ENCODE measurements around the gene BMERB1. TPM values are rescaled to one million over a fixed set of nuclear protein-coding genes. Genes with fewer than 3 reads are reported as not detected.
"Not testable (repeated sequence)": the region's sequence is repeated elsewhere in the genome, so short reads cannot be mapped to it uniquely, and the experiment has no call there.

Gene BMERB1
- total and polyA plus RNA-seq, 10 donors, result 5.6 to 36.5 (median 19.0) TPM

DNA sequence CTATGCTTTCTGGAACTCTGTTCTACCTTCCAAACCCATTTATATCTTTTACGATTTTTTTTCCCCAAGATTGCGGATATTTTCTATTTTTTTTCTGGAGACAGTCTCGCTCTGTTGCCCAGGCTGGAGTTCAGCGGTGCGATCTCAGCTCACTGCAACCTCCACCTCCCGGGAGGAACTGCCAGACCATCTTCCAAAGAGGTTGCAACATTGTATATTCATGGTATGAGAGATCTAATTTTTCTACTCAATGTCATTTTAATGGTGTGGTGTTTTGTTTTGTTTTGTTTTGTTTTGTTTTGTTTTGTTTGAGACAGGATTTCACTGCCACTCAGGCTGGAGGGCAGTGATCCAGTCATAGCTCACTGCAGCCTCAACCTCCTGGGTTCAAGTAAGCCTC, 8.5 kb upstream of the BMERB1 start:
- H3K4me1 ChIP-seq, result peaks cover 0 to 9% (median 0%) of the 10 kb centered on the region in 6 donors
- no peaks in the 10 kb centered on the region for H3K36me3 ChIP-seq
- no peaks in the 10 kb centered on the region for H3K9me3 ChIP-seq
- DNase-seq, result no peak
- intact Hi-C loops (cut with DNase I; ENCODE audit: low total_unique reads), result loop anchor here (5.0 kb wide), 1 partner anchor 276 kb away; no protein-coding TSS in a partner anchor
- TF ChIP-seq POLR2A (IDR thresholded peaks at IDR 0.05) (no peak), POLR2AphosphoS5 (IDR thresholded peaks at IDR 0.05) (no peak)
- TF ChIP-seq, protein P1, sequence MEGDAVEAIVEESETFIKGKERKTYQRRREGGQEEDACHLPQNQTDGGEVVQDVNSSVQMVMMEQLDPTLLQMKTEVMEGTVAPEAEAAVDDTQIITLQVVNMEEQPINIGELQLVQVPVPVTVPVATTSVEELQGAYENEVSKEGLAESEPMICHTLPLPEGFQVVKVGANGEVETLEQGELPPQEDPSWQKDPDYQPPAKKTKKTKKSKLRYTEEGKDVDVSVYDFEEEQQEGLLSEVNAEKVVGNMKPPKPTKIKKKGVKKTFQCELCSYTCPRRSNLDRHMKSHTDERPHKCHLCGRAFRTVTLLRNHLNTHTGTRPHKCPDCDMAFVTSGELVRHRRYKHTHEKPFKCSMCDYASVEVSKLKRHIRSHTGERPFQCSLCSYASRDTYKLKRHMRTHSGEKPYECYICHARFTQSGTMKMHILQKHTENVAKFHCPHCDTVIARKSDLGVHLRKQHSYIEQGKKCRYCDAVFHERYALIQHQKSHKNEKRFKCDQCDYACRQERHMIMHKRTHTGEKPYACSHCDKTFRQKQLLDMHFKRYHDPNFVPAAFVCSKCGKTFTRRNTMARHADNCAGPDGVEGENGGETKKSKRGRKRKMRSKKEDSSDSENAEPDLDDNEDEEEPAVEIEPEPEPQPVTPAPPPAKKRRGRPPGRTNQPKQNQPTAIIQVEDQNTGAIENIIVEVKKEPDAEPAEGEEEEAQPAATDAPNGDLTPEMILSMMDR (IDR thresholded peaks at IDR 0.05 in 8 of 11, conservative IDR thresholded peaks at IDR 0.05 in 3 of 11), result no peak
- H3K27me3 ChIP-seq (replicated peaks in 1 of 7), result no peaks in the 10 kb centered on the region
- WGBS, 5 donors, result 83 to 90% (median 88%) methylated on average over 6 of the region's 6 CpGs
- no peak overlapping the region for H3K4me3 ChIP-seq
- no peak overlapping the region for H3K27ac ChIP-seq

DNA sequence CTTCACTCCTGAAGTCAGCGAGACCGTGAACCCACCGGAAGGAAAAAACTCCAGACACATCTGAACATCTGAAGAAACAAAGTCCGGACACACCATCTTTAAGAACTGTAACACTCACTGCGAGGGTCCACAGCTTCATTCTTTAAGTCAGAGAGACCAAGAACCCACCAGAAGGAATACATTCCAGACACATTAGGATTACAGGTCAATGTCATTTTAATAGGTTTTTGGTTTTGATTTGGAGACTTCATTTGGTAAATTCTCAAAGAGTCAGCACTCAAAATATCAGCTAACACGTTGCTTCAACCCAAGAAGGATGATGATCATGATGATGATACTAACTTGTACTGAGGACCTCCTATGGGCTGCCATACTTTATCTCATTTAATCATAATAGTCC, 7.6 kb upstream of the BMERB1 start:
- Histone ChIP-seq H3K4me1 (peaks cover 0 to 9% (median 0%) of the 10 kb centered on the region in 6 donors), H3K4me3 (no peak overlapping the region), H3K27me3 (replicated peaks in 1 of 7) (no peaks in the 10 kb centered on the region), H3K36me3 (no peaks in the 10 kb centered on the region), H3K9me3 (no peaks in the 10 kb centered on the region), H3K27ac (no peak overlapping the region)
- no peak for DNase-seq
- TF ChIP-seq, protein P1 (IDR thresholded peaks at IDR 0.05 in 8 of 11, conservative IDR thresholded peaks at IDR 0.05 in 3 of 11), result no peak
- TF ChIP-seq POLR2A (IDR thresholded peaks at IDR 0.05), result no peak
- no peak for TF ChIP-seq POLR2AphosphoS5 (IDR thresholded peaks at IDR 0.05)
- WGBS, 5 donors, result 66 to 86% (median 80%) methylated on average over 6 of the region's 6 CpGs
- intact Hi-C loops (cut with DNase I; ENCODE audit: low total_unique reads), result loop anchor here (5.0 kb wide), 1 partner anchor 276 kb away; no protein-coding TSS in a partner anchor

DNA sequence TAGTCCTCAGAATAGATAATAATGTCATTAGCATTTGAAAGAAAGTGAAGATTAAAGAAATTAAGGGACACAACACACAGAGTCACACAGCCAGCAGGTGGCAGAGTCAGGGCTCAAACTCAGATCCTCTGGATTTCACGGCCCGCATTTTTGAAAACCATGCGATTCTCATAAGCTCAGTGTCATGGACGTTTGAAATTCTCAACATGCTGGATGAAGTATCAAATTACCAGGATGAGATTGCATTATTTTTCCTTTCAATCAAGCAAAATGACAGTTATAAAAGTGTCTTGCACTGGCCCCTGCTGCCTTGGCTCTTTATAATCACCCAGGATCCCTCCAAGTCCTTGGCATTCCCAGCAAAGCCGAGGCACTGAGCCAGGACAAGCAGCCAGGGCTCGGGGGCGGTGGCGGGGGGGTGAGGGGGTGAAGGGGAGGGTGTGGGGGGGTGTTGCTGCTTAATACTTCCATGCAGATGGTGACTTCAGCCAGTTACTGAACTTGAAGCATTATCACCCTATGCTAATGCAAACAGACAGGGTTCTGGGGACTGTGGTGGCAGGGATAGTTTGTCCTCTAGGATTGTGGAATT, 6.6 kb upstream of the BMERB1 start:
- intact Hi-C loops (cut with DNase I; ENCODE audit: low total_unique reads), result loop anchor here (5.0 kb wide), 1 partner anchor 275 kb away; no protein-coding TSS in a partner anchor
- peak overlapping the region in 1 of 8 donors; percentile 22 for H3K27ac ChIP-seq

DNA sequence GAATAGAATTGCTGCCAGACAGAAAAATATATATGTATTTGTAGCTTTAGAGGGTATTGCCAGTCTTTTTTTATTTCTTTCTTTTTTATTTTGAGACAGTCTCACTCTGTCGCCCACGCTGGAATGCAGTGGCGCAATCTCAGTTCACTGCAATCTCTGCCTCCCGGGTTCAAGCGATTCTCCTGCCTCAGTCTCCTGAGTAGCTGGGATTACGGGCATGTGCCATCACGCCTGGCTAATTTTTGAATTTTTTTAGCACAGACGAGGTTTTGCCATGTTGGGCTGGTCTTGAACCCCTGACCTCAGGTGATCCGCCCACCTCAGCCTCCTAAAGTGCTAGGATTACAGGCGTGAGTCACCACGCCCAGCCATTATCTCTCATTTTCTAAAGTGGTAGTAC, 3.5 kb upstream of the BMERB1 start:
- intact Hi-C loops (cut with DNase I; ENCODE audit: low total_unique reads); H3K27ac ChIP-seq; H3K9me3 ChIP-seq; H3K36me3 ChIP-seq; DNase-seq; H3K4me3 ChIP-seq: not testable (repeated sequence)
- 84 to 89% (median 85%) methylated on average over 11 of the region's 11 CpGs for WGBS, 5 donors
- peaks cover 0 to 27% (median 12%) of the 10 kb centered on the region in 7 donors for H3K27me3 ChIP-seq (replicated peaks in 1 of 7)
- peaks cover 0 to 30% (median 18%) of the 10 kb centered on the region in 6 donors for H3K4me1 ChIP-seq

More for the DNA sequence above, 6.6 kb upstream of the BMERB1 start:
- H3K4me1 ChIP-seq, result peaks cover 0 to 9% (median 0%) of the 10 kb centered on the region in 6 donors
- TF ChIP-seq POLR2AphosphoS5 (IDR thresholded peaks at IDR 0.05), result peak in 2 of 3 donors; percentile 51 to 66
- TF ChIP-seq, protein P1 (IDR thresholded peaks at IDR 0.05 in 8 of 11, conservative IDR thresholded peaks at IDR 0.05 in 3 of 11), result peak; percentile 16 to 79 (median 62)
- no peak for TF ChIP-seq POLR2A (IDR thresholded peaks at IDR 0.05)
- no peaks in the 10 kb centered on the region for H3K36me3 ChIP-seq
- WGBS, 5 donors, result 11 to 32% (median 24%) methylated on average over 8 of the region's 8 CpGs
- no peaks in the 10 kb centered on the region for H3K27me3 ChIP-seq (replicated peaks in 1 of 7)
- no peak overlapping the region for H3K4me3 ChIP-seq
- DNase-seq, result peak; percentile 81
- H3K9me3 ChIP-seq, result no peaks in the 10 kb centered on the region
